G401 (cell line): ENCODE results near the gene RFWD3. TPM values are rescaled to one million over a fixed set of nuclear protein-coding genes. Genes with fewer than 3 reads are reported as not detected.
A peak's percentile ranks its signal among the peaks of the same experiment; 100 is the strongest.

Experiments
- DNase-seq: peaks from one replicate; pipeline ENCODE4 v3.0.0-alpha.2; 2015; ENCODE audit warnings: low spot score
- in situ Hi-C: cut with HindIII; loops from 2 replicates; pipeline ENCODE4 v1.10.0; 2016; ENCODE audit warnings: low sequenced_read_pairs, mixed read lengths
- total RNA-seq: library from RNA; depleted of rRNA; stranded (reverse); fragments of >200 nt; shearing (Covaris generic); gene quantifications from 2 replicates; pipeline ENCODE4 v1.2.3, GENCODE V29; 2014

RFWD3 gene
- total RNA-seq, 1 experiment from 2014 or later = 40.4 TPM

DNA sequence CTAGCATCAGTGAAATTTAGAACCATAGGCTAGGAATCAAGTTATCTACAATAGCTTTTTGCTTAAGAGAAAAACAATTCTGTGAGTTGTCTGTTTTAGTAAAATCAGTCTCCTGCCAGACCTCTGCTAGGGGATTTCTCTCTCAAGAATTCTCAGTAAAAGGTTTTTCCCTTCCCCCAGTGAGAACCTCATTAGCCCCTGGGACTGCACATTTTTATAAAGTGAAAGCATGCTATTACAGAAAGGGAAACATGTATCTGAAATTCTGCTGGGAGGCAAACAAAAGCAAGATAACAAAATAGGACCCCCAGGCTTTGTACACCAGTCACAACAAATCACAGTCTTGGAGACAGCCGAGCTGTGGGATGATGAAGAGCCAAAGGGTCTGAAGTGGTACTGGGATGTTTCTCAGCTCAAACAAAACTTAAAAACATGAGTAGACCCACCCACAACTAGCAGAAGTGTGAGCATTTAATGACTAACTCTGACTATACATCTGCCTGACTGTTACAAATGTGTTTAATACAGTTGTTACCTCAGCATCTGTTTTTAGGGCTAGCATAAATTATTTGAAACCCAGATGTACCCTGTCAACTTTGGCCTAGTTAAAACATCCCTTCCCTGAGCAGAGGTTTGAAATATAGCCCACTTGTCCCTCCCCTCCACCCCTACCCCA is 39.8 kb downstream of the RFWD3 start:
- in situ Hi-C loops = no loop called here

DNA sequence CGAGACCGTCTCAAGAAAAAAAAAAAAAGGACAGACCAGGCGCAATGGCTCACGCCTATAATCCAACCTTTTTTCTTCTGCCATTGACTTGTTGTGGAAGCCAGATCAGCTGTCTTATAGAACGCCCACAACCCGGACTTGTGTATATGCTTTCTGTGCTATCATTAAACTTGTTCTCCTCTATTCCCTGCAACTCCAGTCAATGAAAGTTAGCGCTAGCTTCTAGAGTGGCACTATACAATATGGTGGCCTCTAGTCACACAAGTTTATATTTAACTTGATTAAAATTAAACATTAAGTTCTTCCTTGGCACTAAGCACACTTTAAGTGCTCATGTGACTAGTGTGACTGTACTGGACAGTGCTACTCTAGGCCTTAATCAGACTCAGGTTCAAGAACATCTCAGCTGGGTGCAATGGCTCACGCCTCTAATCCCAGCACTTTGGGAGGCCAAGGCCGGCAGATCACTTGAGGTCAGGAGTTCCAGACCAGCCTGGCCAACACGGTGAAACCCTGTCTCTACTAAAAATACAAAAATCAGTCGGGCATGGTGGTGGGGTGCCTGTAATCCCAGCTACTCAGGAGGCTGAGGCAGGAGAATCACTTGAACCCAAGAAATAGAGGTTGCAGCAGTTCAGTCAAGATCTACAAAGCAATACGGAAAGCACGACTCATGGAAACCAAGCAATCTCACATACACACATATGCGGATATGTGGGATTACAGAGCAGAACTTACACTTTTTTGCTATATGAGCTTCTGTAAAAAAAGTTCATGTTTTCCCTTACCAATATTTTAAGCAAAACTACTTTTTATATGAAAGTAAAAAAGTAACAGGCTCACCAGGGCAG is 41.0 kb downstream of the RFWD3 start:
- in situ Hi-C loops = no loop called here
- no peak for DNase-seq

More for the DNA sequence above, 39.8 kb downstream of the RFWD3 start:
- no peak for DNase-seq

- DNase-seq = no peak
- in situ Hi-C loops = no loop called here
Measured at GRCh38 chr16:74623839-74624235, 42.8 kb downstream of the RFWD3 start.

- in situ Hi-C loops = no loop called here
- peak; percentile 76 for DNase-seq
Measured at GRCh38 chr16:74623214-74623838, 43.4 kb downstream of the RFWD3 start.

GRCh38 chr16:74622005-74622404 is 44.7 kb downstream of the RFWD3 start:
- in situ Hi-C loops = no loop called here
- no peak for DNase-seq

DNA sequence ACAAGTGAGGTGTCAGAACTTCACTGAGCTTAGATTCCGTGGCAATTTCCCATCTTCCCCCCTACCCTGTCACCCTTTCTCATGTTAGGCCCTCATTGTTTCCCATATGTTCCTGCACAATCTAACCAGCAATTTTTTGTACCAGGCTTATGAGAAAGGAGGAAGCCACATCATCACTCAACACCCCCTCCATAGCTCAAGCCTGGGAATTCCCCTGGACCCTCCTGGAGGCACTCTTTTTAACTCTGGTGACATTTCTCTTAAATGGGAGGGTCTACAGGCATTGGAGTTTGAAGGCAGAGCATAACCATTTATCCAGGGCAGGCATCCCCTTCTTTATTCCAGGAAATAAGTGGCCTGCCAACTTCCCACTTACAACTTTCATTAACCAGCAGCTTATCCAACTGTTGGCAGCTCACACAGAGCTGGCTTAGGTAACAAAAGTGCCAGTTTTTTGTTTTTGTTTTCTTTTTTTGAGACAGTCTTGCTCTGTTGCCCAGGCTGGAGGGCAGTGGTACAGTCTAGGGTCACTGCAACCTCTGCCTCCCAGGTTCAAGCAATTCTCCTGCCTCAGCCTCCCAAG is 49.4 kb downstream of the RFWD3 start:
- DNase-seq = no peak
- in situ Hi-C loops = no loop called here

- in situ Hi-C loops = no loop called here
- DNase-seq = no peak
Measured at GRCh38 chr16:74611721-74612120, 55.0 kb downstream of the RFWD3 start.

DNA sequence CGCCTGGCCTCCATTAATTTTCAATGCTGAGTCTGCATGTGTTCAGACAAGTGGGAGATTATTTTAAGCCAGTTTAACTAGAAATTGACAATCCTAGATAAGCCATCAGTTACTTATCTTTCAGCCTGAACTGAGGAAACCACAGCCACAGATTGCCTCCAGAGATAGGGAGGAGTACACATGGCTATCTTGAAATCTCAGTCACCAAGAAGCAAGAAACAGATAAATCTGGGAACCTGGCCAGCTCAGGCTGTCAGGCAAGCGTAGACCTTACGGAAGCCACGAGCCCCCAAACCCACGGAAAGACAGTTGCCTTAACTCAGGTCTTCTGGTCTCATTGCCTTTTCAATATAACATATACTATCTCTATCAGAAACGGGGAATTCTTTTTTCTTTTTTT is 57.7 kb downstream of the RFWD3 start:
- no peak for DNase-seq
- in situ Hi-C loops = no loop called here

GRCh38 chr16:74608381-74608780 is 58.3 kb downstream of the RFWD3 start:
- no peak for DNase-seq
- in situ Hi-C loops = no loop called here

DNA sequence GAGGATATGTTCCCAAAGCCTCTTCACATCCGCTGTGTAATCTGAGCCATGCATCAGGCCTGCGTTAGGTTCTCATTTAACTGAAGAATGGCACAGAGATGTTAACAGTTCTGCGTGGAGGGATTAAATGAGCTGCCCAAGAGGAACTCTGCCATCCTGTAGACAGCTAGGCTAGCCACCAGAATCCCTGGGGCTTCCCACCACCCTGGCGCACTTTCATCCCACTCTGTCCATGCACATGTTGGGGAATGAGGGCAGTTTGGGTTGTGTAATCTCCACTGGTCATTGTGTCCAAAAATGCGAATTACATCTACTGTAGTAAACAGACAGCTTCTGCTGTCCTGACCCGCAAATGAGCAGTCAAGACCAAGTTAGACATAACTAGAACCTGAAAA is 58.7 kb downstream of the RFWD3 start:
- in situ Hi-C loops = no loop called here
- DNase-seq = no peak

- no peak for DNase-seq
- in situ Hi-C loops = no loop called here
Measured at GRCh38 chr16:74607310-74607961, 59.2 kb downstream of the RFWD3 start.

DNA sequence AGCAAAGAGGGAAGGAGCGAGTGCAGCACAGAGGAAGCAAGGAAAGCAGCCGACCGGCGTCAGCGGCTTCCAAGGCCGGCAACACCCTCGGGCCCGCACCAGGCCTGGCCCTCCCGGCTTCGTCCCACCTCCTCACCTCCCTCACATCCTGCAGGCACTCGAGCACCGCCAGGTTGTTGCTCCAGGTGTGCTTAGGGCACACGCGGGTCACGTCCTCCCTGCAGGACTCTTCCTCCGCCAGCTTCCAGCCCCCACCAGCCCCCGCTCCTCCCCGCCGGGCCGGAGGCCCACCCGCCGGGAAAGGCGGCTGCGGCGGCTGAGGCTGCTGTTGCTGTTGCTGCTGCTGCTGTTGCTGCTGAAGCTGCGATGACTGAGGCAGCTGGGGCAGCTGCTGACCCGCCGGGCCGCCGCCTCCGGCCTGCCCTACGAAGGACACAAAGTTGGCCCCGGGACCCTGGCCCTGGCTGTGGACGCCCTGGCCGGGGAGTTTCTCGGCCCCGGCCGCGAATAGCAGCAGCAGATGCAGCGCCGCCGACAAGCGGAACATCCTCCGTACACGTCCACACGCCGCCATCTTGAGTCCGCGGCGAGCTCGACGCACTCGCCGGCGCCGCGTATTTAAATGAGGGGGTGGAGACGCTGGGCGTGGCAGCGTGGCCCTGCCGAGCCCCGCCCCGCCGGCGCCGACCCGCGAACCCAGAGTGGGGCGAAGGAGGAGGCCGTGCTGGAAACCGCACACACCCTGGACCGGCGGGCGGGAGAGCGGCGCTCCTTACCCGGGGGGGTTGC is 60.0 kb downstream of the RFWD3 start, which contains the start of gene GLG1:
TSS of gene GLG1 (minus strand) at position 594 of the 789 bp plus-strand sequence. CDS start at position 574, 20 bp downstream.
- DNase-seq = peak; percentile 92
- in situ Hi-C loops = no loop called here

DNA sequence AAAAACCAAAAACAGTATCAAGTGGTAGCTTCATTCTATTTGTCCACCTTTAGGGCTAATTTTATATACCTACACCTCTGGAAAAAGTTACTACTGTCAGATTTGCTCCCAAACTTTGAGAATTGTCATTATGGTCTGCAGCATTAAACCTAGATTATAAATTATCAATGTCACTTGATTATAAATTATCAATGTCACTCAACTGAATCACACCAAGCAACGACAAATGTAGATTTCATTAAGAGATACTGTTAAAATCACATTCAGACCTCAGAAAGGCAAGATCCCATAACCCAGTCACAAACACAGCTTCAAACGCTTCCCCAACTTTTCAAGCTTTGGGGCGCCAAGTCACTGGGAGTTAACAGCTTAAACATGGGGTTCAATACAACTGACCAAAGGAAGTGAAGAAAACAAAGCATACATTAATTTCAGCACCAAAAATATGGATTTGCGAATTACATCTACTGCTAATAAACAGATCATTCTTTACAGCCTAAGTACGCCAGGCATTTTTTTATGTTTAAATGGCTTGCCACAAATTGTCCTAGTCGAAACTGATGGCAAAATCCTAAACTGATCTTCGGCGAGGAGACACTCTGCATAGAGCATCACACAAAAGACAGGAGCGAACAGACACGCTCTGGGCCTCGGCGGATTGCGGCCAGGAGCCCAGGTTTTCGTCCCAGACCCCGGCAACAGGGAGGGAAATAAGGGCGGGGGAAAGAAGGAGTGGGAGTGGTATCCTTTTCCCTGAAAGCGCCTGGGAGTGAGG is 60.7 kb downstream of the RFWD3 start:
- in situ Hi-C loops = no loop called here

GRCh38 chr16:74605332-74605731 is 61.3 kb downstream of the RFWD3 start:
- in situ Hi-C loops = no loop called here
- no peak for DNase-seq

More for the DNA sequence above, 60.7 kb downstream of the RFWD3 start:
- DNase-seq = peak; percentile 54

DNA sequence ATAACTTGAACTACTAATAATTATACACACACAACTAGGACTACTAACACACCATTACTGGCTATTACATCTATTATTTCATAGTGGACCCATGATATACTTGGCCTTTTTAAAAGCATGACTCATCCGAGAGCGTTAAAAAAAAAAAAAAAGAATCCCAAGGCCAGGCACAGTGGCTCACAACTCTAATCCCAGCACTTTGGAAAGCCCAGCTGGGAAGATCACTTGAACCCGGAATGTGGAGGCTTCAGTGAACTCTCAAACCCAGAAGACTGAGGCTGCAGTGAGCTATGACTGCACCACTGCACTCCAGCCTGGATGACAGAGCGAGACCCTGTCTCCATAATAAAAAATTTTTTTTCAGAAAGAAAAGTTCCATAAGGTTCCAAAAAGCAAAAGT is 62.8 kb downstream of the RFWD3 start:
- no peak for DNase-seq
- in situ Hi-C loops = no loop called here

GRCh38 chr16:74601126-74601871 is 65.4 kb downstream of the RFWD3 start:
- no peak for DNase-seq
- in situ Hi-C loops = no loop called here

DNA sequence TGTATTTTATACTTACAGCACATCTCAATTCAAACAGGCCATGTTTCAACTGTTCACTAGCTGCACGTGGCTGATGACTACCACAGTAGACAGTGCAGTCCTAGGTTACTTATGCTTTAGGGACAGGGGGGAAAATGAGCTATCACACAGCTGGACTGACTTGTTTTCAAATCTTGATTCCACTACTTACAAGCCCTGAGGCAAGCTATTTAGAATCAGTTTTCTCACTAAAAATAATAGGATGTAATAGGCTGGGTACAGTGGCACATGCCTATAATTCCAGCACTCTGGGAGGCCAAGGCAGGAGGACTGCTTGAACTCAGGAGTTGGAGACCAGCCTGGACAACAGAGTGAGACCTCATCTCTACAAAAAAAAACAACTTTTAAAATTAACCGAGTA is 70.1 kb downstream of the RFWD3 start:
- in situ Hi-C loops = no loop called here
- DNase-seq = no peak
